ENCODE data around the gene COQ8A. TPM values are rescaled to one million over a fixed set of nuclear protein-coding genes. Genes with fewer than 3 reads are reported as not detected.

COQ8A gene
- total RNA-seq, 4 donors from 2014 or later, result 53.2 to 94.0 (median 80.8) TPM

- H3K27ac ChIP-seq, result no peak overlapping the region
- H3K4me3 ChIP-seq, result no peak overlapping the region
- TF ChIP-seq POLR2AphosphoS5 (IDR thresholded peaks at IDR 0.05), result no peak
- TF ChIP-seq POLR2A (IDR thresholded peaks at IDR 0.05), result no peak
- TF ChIP-seq CTCF (IDR thresholded peaks at IDR 0.05), result no peak
- no peak for TF ChIP-seq EP300 (IDR thresholded peaks at IDR 0.05)
- H3K4me1 ChIP-seq, result no peaks in the 10 kb centered on the region
- no peaks in the 10 kb centered on the region for H3K9me3 ChIP-seq
- ATAC-seq, result no peak
- H3K27me3 ChIP-seq, result no peaks in the 10 kb centered on the region
- peaks cover 0 to 28% of the 10 kb centered on the region in 2 donors for H3K36me3 ChIP-seq
These were observed 69.8 kb downstream of the COQ8A start for GRCh38 chr1:227009937-227010336.

- ATAC-seq, result no peak
- Histone ChIP-seq H3K4me1 (no peaks in the 10 kb centered on the region), H3K27me3 (no peaks in the 10 kb centered on the region), H3K27ac (no peak overlapping the region), H3K4me3 (no peak overlapping the region), H3K36me3 (peaks cover 0 to 33% of the 10 kb centered on the region in 2 donors), H3K9me3 (no peaks in the 10 kb centered on the region)
- TF ChIP-seq POLR2A (IDR thresholded peaks at IDR 0.05), result no peak
- no peak for TF ChIP-seq POLR2AphosphoS5 (IDR thresholded peaks at IDR 0.05)
- no peak for TF ChIP-seq CTCF (IDR thresholded peaks at IDR 0.05)
- no peak for TF ChIP-seq EP300 (IDR thresholded peaks at IDR 0.05)
- WGBS, 2 donors (ENCODE audit: low coverage in 1 of 2), result 92 to 98% methylated on average over 2 to 5 of the region's 5 CpGs
These were observed 70.6 kb downstream of the COQ8A start for GRCh38 chr1:227010645-227011044.

- H3K4me3 ChIP-seq, result no peak overlapping the region
These were observed 76.9 kb downstream of the COQ8A start for GRCh38 chr1:227016990-227017389.

GRCh38 chr1:227032396-227032795 lies 92.3 kb downstream of the COQ8A start:
- Histone ChIP-seq H3K9me3 (no peaks in the 10 kb centered on the region), H3K36me3 (peaks cover 6 to 70% of the 10 kb centered on the region in 2 donors), H3K27me3 (no peaks in the 10 kb centered on the region), H3K27ac (no peak overlapping the region), H3K4me1 (peaks cover 0 to 3% (median 0%) of the 10 kb centered on the region in 3 donors), H3K4me3 (no peak overlapping the region)
- WGBS, 2 donors (ENCODE audit: low coverage in 1 of 2), result 94% methylated on average over 2 of the region's 3 CpGs
- TF ChIP-seq EP300 (IDR thresholded peaks at IDR 0.05) (no peak), POLR2AphosphoS5 (IDR thresholded peaks at IDR 0.05) (no peak), POLR2A (IDR thresholded peaks at IDR 0.05) (no peak), CTCF (IDR thresholded peaks at IDR 0.05) (no peak)
- ATAC-seq, result no peak

More at GRCh38 chr1:227016990-227017389, 76.9 kb downstream of the COQ8A start:
- Histone ChIP-seq H3K9me3 (peaks cover 0 to 7% (median 0%) of the 10 kb centered on the region in 3 donors), H3K36me3 (peaks cover 0 to 76% of the 10 kb centered on the region in 2 donors), H3K4me1 (no peaks in the 10 kb centered on the region), H3K27me3 (no peaks in the 10 kb centered on the region), H3K27ac (no peak overlapping the region)
- 80 to 94% methylated on average over 3 of the region's 3 CpGs for WGBS, 2 donors (ENCODE audit: low coverage in 1 of 2)
- ATAC-seq, result no peak
- TF ChIP-seq POLR2A (IDR thresholded peaks at IDR 0.05) (no peak), POLR2AphosphoS5 (IDR thresholded peaks at IDR 0.05) (no peak), EP300 (IDR thresholded peaks at IDR 0.05) (no peak), CTCF (IDR thresholded peaks at IDR 0.05) (no peak)

- Histone ChIP-seq H3K27me3 (no peaks in the 10 kb centered on the region), H3K9me3 (no peaks in the 10 kb centered on the region), H3K27ac (no peak overlapping the region), H3K36me3 (peaks cover 3 to 67% of the 10 kb centered on the region in 2 donors), H3K4me1 (peaks cover 0 to 5% (median 0%) of the 10 kb centered on the region in 3 donors), H3K4me3 (no peak overlapping the region)
- no peak for TF ChIP-seq CTCF (IDR thresholded peaks at IDR 0.05)
- no peak for TF ChIP-seq EP300 (IDR thresholded peaks at IDR 0.05)
- no peak for TF ChIP-seq POLR2AphosphoS5 (IDR thresholded peaks at IDR 0.05)
- no peak for TF ChIP-seq POLR2A (IDR thresholded peaks at IDR 0.05)
- ATAC-seq, result no peak
- WGBS, 2 donors (ENCODE audit: low coverage in 1 of 2), result 29 to 100% methylated on average over 1 to 2 of the region's 2 CpGs
These were observed 93.8 kb downstream of the COQ8A start for GRCh38 chr1:227033880-227034279.

Measured in gastroesophageal sphincter (tissue), 4 donors.